Measurements from ENCODE around the gene ATP11A. TPM values are rescaled to one million over a fixed set of nuclear protein-coding genes. Genes with fewer than 3 reads are reported as not detected.

ATP11A gene
- total and polyA plus RNA-seq, 9 of the 15 experiments (the other 6 are each of a cell fraction or from before 2014, with no cell fraction given), result 0.38 to 34.2 (median 4.2) TPM

GRCh38 chr13:112711528-112712265 is 21.9 kb downstream of the ATP11A start (continued):
- TF ChIP-seq MGA (IDR thresholded peaks at IDR 0.05) (peak; percentile 86), PREB (CRISPR knock-in tag; IDR thresholded peaks at IDR 0.05) (no peak), JUN (IDR thresholded peaks at IDR 0.05; ENCODE audit: borderline replicate concordance, low read depth, low read length) (peak; percentile 95), JUN (CRISPR knock-in tag; IDR thresholded peaks at IDR 0.05; ENCODE audit: borderline replicate concordance) (no peak)
- TF ChIP-seq, protein P1, sequence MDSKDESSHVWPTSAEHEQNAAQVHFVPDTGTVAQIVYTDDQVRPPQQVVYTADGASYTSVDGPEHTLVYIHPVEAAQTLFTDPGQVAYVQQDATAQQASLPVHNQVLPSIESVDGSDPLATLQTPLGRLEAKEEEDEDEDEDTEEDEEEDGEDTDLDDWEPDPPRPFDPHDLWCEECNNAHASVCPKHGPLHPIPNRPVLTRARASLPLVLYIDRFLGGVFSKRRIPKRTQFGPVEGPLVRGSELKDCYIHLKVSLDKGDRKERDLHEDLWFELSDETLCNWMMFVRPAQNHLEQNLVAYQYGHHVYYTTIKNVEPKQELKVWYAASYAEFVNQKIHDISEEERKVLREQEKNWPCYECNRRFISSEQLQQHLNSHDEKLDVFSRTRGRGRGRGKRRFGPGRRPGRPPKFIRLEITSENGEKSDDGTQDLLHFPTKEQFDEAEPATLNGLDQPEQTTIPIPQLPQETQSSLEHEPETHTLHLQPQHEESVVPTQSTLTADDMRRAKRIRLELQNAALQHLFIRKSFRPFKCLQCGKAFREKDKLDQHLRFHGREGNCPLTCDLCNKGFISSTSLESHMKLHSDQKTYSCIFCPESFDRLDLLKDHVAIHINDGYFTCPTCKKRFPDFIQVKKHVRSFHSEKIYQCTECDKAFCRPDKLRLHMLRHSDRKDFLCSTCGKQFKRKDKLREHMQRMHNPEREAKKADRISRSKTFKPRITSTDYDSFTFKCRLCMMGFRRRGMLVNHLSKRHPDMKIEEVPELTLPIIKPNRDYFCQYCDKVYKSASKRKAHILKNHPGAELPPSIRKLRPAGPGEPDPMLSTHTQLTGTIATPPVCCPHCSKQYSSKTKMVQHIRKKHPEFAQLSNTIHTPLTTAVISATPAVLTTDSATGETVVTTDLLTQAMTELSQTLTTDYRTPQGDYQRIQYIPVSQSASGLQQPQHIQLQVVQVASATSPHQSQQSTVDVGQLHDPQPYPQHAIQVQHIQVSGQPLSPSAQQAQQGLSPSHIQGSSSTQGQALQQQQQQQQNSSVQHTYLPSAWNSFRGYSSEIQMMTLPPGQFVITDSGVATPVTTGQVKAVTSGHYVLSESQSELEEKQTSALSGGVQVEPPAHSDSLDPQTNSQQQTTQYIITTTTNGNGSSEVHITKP (IDR thresholded peaks at IDR 0.05; ENCODE audit: partially characterized antibody), result peak; percentile 37
